Left hindlimb (tissue), 1 donor: ENCODE measurements around the gene HIVEP3.
A peak's percentile ranks its signal among the peaks of the same experiment; 100 is the strongest.

Source experiments
- DNase-seq: peaks from one replicate; pipeline ENCODE4 v3.0.0-alpha.2; 2018

HIVEP3 gene

DNA sequence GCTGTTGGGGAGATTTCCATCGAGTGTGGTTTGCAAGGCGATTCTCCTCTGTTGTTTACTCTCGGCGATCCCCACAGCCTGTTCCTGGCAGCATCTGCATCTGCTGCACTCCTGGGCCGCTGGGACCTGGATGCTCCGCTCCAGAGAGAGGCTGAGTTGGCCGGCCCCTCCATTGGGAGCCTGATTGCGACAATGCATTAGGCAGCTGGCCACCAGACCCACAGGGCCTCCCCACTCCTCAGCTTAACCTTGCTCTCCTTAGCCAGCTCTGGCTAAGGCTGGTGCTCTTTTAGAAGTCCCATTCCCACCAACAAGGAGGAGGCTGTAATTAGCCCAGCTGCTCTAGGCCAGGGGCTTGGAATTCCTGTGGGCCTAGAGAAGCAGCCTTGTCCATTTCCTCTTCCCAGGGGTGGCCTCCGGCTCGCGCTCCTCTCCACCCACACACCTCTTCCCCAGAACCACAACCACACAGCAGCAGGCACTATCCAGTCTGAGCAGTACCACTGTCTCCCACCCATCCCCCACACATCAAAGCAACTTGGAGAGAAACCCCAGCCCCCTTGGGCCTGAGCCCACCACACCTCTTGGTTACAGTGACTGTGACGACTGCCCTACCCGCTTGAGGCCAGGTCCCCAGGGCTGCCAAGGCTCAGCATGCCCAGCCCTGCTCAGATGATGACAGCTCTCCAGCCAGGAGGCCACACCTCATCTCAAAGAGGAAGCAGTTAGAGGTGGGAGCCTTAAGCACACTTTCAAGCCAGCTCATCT, 240.4 kb downstream of the HIVEP3 start:
- peak; percentile 73 for DNase-seq

DNA sequence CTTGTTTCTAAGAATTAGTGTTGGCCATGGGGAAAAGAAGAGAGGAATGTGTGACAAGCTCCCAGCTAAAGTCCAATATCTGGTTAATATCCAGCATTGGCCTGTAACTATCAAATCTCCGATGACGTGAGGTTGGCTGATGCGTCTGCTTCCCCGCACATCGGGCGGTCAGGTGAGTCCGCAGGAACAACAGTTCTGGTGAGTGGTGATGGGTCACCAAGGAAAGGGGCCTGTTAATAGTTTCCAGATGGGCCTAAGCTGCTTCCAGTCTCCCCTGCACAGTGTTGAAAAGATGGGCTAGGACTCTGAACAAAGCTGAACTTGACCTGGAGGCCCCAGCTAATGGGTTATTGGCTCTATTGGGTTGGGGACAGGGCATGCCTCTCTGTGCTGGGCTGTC, 241.1 kb downstream of the HIVEP3 start:
- peak; percentile 50 for DNase-seq

DNA sequence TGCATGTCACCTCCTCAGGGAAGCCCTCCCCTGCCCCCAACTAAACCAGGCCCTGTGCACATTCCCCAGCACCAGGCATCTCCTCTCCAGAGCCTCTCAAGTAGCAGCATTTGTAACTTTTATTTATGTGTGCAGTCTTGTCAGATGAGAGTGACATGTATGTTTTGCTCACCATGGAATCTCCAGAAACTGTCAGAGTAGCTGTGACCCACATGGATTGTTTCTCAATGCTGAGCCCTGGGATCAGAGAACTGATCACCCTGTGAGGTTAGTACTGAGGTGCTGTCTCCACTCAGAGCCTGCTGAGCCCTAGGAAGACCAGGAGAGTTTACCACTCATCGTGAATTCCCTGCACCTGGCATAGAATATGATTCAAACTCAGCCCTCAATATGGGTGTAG, 243.3 kb downstream of the HIVEP3 start:
- DNase-seq, result no peak

DNA sequence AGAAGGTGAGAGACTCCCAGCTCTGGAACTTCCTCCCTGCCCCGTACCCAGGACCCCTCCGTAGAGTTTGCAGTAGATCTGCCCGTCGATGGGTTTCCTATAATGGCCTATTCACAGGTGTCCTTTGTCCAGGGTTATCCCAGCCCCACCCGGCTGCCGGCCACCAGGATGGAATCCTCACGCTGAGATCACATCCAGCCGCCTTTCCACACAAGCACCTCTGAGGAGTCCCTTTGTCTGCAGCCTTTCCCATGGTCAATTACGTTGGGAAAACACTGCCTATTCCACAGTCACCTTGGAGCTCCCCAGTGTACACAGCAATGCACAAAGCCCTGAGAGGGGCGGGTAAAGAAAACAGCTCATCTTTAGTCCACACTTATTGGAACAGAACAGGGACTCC, 244.2 kb downstream of the HIVEP3 start:
- peak; percentile 29 for DNase-seq

DNA sequence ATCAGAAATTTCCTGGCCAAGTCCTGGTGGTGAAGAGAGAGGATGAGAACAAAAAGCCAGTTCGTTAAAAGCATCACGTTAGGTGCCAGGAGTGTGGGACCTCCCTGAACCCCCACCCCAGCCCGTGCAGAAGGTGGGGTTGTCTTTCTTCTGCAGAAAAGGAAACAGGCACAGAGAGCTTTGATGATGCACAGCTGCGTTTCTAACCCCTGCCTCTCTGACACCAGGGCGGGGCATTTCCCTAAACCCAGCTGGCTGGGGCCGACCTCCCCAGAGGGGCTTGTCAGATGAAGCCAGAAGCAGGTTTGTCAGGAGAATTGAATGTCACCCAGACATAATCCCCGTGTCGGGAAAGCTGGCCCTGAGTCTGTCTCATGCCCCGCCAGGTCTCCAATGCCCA, 244.9 kb downstream of the HIVEP3 start:
- peak; percentile 48 for DNase-seq

DNA sequence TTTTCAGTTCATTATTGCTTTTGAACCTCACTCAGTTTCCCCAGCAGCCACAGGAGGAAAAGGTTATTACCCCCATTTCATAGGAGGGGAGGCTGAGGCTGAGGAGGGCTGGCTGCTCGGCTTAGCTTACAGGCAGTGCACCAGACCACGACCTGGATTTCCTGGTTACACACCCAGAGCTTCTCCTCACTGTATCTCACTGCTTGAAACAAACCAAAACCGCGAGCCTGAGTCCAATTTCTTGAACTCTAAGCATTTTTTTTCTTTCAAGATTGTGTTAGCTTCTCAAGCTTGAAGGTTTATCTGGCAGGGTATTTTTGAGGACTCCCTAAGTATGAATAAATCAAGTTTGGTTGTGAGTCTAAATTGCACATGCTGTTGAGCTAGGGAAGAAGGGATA, 245.3 kb downstream of the HIVEP3 start:
- peak; percentile 67 for DNase-seq

DNA sequence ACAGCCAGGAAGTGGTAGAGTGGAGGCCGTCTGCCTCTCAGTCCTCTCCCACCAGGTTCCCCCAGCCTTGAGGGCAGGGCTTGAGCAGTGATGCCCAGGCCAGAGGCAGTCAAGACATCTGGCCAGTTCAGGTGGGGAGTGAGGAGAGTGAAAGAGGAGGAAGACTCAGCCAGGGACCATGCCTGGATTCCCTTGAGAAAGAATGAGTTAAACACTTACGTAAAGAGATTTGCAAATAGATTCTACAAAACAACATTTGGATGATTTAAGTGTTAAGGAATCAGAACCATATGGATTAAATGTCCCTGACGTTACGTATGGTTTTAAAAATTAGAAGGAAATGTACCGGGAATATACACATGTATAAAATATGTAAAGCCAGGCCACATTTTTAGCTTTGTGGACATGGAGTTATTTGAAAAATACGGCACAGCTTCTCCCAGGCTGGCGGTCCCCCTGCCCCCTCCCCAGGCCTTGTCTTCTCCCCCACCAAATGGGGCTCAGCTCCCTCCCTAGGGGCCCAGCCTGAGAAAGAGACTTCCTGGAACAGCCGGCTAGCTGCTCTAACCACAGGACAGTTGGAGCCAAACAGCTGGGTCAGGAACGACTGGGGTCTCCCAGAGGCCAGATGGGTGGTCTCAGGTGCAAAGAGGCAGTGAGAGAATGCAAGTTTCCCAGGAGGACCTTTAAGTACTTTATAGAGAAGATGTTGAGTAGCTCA, 245.9 kb downstream of the HIVEP3 start:
- peak; percentile 87 for DNase-seq

DNA sequence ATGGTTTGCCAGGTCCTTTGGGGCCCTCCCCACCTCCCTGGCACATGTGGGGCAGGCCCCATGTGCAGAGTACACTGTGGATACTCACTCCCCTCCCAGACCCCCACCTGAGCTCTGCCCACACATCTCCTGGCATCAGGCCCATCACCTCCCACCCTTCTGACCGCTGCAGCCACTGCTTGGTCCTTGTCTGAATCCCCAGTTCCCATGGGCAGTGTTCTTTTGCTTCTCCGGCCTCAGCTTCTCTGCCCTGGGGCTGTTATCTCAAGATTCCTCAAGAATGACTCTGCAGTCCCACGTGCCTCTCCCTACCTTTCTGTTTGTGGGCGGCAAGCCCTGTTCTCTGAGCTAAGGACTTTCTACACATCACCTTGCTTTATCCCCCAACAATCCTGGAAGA, 246.5 kb downstream of the HIVEP3 start:
- peak; percentile 26 for DNase-seq

DNA sequence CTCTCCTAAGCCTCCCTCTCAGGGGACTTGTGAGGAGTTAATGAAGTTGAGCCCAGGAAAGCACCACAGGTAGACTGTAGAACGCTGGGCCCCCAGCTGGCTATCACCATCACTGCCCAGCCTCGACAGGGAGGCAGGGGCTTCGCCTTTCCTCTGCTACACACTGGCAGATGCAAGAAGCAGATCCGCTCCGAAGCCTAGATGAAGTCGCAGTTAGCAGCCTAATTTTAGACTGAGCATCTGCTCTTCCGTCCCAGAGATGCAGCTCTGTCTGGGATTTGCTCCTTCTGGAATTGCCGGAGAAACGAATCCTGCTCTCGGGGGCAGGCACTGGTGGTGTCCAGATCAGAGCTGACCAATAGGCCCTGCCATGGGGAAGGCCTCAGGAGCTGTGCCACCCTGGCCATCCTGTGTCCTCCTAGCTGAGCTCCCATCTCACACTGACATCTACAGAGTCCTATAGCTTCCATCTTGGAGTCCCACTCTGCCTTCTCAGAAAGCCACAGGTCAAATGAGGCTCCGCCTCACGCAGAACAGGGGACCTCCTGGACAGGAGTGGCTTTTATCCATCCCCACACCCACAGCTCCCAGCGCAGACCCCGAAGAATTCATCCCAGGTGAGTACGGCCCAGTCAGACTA, 247.5 kb downstream of the HIVEP3 start:
- peak; percentile 15 for DNase-seq

DNA sequence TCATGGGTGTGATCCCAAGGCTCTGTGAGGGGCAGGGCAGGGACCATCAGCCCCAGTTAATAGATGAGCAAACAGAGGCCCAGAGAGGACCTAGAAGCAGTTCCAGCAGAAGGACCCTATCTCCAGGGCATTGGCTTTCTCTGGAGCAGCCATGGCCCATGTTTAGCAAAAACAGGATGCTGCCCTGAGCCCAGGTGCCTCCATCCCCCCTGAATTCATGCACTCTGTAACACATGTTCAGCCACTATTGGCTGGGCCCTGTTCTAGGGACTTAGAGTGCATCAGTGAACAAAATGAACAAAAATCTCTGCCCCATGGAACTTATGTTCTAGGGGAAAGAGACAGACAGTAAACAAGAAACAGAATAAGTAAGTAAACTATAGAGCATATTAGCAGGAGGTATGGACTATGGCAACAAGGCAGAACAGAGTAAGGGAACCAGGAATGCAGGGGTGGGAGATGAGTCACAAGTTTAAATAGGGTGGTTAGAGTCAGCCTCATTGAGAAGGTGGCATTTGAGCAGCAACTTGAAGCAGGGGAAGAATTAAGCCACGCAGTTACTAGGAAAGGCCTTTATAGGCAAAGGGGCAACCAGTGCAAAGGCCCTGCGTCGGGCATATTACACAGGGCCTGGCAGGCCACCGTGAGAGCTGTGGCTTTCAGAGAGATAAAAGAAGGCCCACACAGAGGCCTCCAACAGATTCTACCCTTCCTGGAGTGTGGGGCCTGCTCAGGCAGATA, 248.3 kb downstream of the HIVEP3 start:
- DNase-seq, result peak; percentile 6

DNA sequence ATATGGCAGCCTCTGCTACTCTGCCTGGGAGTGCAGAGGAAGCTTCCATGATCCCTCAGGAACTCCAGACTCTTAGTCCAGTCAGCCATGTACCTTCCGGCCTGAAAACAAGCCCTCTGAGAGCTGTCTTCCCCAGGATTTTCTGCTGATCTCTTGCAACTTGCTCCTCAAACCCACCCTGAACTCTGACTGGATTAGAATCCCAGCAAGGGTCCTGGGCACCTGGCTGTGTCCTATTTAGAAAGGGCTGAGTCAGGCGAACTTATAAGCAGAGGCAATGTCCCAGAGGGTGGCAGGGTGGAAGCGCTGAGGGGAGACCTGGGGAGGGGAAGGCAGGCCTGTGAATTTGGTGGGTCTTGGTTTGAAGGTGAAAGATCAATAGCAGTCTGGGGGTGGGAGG, 249.8 kb downstream of the HIVEP3 start:
- no peak for DNase-seq

DNA sequence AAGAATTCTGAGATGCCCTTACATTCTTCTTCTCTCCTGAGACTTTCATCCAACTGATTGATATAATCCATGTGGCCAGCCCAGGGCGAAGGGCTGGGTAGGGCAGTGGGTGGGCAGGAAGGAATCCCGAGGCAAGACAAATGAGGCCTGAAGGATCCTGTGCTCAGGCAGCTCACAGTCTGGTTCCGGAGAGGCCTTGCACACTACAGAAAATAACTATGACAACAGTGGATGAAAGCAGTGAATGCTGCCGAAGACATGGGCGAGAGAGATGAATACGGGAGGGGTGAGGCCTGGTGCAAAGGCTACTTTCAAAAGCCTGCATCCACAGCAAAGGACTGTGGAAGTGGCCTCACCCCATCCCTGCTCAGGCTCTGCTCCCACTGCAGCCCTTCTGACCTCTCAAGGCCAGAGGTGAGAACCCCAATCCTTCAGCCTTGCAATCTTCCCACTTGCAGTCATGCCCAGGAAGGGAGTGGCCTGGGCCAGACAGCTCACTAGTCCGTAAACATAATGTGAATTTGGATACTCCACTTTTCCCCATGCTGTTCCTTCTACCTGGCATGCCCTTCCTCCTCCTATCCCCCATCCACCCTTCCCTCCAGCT, 250.6 kb downstream of the HIVEP3 start:
- no peak for DNase-seq

DNA sequence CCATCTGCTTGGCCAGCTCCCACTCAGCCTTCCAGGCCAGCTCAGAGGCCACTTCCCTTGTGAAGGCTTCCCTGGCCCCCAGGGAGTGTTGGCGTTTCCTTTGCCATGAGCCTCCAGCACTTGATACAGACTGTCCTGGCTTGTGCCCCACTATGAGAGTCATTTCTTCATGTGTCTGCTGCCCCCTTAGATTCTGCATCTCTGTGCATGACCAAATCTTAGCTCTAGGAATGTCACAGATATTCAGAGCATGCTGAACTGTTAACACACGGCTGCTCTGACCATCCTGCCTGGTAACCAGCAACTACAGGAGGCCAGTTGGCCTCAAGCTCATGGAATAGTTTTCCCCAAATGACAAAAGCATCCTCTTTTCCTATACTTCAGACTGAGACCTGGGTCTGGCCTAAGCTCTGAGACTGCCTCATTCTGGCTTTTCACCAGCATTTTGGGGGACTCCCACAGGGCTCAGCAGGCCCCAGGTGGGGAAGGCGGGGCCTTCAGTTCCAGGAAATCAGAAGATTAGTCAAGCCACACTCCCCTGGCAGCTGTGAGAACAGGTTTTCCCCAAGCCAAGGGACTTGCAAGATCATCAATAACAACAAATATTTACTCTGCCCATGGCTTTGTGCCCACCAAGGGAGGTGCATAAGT, 251.6 kb downstream of the HIVEP3 start:
- no peak for DNase-seq

DNA sequence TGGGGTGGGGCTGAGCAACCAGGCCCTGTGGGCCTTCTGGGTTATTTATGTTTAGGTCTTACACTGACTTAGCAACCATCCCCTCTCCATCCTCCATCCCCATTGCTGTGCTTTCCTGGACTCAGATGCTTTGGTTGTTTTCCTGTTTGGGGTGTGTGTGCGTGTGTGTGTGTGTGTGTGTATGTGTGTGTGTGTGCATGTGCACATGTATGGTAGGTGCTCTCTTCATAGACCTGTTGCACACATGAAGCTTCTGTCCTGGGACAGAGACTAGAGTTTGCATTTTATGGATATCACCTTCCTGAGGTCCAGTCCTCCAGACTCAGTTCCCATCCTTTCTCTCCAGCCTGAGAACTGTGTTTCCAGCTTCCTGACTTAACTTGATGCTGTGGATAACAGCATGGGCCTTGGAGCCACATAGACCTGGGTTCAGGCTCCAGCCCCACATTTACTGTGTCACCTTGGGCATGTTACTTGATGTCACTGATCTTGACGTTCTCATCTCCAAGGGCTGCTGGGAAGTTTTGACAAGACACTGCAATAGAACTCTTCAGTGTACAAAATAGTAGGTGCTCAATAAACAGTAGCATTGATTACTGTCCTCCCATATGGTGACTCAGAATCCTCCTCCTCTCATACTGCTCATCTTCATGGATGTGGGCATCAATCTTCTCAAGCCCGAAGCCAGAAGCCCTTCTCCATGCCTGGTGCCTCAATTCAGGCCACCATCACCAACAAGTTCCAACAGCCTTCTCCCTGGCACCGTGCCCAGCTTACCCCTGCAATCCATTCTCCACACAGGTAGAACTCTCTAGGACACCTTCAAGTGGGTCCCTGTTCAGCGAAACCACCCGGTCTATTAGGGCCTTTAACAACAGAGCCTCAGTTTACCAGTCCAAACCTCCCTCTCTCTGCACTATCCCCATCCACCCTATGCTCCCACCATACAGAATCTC, 252.5 kb downstream of the HIVEP3 start:
- DNase-seq, result no peak

DNA sequence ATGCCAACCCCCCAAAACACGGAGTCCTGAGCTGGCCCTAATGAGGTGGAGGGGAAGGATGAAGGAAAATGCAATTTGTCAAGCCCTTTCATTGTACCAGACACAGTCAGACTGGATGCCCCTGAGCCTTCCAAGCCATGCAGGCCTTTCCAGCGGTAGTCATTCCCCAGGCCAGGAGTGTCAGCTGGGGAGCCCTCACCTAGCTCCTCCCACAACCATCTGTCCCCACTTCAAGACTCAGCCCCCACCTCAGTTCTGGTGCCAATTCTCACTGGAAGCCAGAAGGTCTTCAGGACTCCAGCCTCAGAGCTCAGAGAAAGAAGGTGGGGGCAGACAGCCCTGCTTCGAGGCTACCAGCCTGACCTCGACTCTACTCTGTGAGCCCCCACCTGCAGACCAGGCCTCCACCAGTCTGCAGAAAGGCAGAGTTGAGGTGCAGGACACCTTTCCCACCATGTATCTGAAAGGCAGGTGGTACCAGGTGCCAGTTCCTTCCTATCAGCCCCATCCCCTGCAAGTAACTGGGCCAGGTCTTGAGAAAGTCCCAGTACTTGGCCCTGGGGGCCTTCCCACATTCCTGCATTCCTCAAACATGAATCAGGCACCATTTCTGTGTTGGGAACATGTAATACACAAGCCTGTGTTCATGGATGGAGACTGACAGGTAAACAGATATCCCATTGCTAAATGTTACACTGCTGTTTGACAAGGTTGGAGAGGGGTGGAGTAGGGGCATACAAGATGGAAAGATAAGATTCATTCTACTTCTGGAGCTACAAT, 253.7 kb downstream of the HIVEP3 start:
- DNase-seq, result no peak

DNA sequence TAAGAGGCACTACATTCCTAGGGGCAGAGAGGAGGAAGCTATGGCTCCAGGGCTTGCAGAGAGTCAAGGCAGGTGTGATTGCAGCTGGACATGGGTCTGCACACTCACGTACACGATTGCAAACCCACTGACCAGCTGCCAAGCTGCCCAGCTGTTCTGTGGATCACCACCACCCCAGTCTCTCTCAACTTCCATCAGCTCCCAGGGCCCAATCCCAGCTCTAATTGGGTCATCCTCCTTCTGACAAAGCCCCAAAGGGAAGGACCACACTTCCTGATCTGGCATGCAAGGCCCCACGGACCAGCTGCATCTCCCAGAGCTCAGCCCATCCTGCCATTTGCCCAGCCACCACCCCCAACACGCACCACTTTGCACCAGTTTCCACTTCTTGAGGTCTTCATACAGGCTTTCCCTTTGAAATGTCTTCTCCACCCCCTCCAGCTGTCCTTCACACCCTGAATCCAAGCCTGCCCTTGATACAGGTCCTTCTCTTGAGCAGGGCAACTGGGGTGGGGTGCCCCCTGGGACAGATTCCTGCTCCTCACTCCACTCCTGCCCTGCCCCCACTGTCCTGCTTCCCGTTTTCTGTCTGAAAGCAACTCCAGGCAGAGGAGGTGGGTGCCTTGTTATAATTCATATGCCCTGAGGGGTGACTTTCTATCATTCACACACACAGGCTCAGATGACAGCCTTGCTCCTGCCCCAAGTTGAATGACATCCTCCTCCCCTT, 254.9 kb downstream of the HIVEP3 start:
- DNase-seq, result no peak

DNA sequence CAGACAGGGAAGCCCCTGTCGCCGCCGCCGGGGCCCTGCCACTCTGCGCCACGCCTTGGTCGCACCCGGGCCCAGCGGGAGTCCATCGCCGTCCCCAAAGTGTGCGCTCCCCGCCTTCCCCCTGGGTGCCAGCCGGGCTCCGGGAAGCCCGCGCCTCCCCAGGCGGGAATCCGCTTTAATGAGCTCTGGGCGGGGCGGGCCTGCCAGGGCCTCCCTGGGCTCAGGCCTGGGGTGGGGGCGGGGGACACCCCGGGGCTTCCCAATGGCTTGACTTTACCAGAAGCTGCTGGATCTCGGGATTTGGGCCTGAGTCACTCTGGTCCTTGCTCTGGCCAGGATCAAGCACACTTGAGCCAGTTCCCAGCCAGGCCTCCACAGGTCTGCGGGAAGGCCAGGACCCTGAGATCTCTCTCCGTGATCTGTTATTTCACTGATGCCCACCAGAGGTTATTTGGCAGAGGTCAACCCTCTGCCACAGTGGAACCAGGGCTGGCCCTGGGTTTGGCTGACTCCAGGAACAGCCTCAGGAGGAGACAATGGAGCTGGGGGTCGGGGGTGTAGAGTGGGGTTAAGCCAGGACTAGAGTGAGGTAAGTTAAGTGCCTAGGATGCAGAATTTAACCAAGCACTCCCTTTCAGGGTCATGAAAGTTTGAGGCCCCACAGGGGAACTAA, 255.8 kb downstream of the HIVEP3 start:
- peak; percentile 73 for DNase-seq

DNA sequence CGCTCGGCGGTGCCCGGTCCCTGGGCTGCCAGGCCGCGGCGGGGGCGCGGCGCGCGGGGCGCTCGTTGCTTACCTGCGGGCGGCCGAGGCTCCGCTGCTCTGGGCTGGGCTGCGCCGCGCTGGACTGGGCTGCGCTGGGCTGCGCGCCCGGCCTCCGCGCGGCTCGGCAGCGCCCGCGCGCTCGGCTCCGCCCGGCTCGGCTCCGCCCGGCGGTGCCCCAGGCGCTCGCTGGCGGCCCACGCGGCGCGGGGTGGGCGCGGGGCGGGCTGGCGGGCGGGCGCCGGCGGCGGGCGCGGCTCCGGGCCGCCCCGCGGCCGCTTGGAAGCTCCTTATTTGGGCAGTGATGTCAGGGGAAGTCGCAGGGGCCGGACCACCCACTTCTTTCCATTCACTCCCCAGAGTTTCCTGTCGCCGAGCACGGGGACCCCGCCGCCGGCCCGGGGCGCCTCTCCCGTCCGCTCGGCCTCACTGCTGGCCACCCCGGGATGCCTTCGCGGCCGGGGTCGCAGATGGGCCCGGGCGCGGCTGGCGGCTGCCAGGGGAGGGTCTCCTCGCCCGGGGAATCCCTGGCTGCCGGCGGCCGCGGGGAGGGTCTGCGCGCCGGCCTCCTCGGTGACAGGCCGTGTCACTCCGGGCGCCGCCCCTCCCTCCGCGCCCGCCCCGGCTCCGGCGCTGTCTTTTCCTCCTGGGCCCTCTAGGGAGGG, 256.5 kb downstream of the HIVEP3 start:
- peak; percentile 87 for DNase-seq
